HG02870 (cell line): ENCODE results near the gene SCD5.

Experiments used
- ATAC-seq: cut with Tn5 transposase; IDR thresholded peaks from one replicate; pipeline ENCODE4 v1.9.1; 2021; ENCODE audit warnings: mild to moderate bottlenecking, moderate library complexity; ENCODE audit not compliant: unreplicated experiment

SCD5 gene

GRCh38 chr4:82737354-82737753 is 61.2 kb downstream of the SCD5 start:
- no peak for ATAC-seq

GRCh38 chr4:82733636-82734035 is 65.0 kb downstream of the SCD5 start:
- no peak for ATAC-seq

GRCh38 chr4:82728301-82728700 is 70.3 kb downstream of the SCD5 start:
- no peak for ATAC-seq

GRCh38 chr4:82726596-82726995 is 72.0 kb downstream of the SCD5 start:
- no peak for ATAC-seq

- peak; percentile 66 for ATAC-seq
Measured at GRCh38 chr4:82721819-82722423, 76.7 kb downstream of the SCD5 start.

- no peak for ATAC-seq
Measured at GRCh38 chr4:82718162-82718940, 80.2 kb downstream of the SCD5 start.

GRCh38 chr4:82715731-82716617 is 82.6 kb downstream of the SCD5 start:
- ATAC-seq, result no peak

- ATAC-seq, result no peak
Measured at GRCh38 chr4:82713856-82714255, 84.7 kb downstream of the SCD5 start.

- no peak for ATAC-seq
Measured at GRCh38 chr4:82712561-82712960, 86.0 kb downstream of the SCD5 start.

GRCh38 chr4:82711158-82711785 is 87.3 kb downstream of the SCD5 start:
- ATAC-seq, result no peak

GRCh38 chr4:82710197-82710929 is 88.2 kb downstream of the SCD5 start:
- no peak for ATAC-seq

- no peak for ATAC-seq
Measured at GRCh38 chr4:82708982-82709381, 89.6 kb downstream of the SCD5 start.

GRCh38 chr4:82706349-82707000 is 92.1 kb downstream of the SCD5 start:
- ATAC-seq, result no peak

- no peak for ATAC-seq
Measured at GRCh38 chr4:82705928-82706300, 92.7 kb downstream of the SCD5 start.

- ATAC-seq, result no peak
Measured at GRCh38 chr4:82705169-82705927, 93.2 kb downstream of the SCD5 start.

GRCh38 chr4:82704156-82704555 is 94.4 kb downstream of the SCD5 start:
- no peak for ATAC-seq

GRCh38 chr4:82698412-82698811 is 100.2 kb downstream of the SCD5 start:
- no peak for ATAC-seq

- no peak for ATAC-seq
Measured at GRCh38 chr4:82697561-82697960, 101.0 kb downstream of the SCD5 start.

- no peak for ATAC-seq
Measured at GRCh38 chr4:82696117-82696860, 102.3 kb downstream of the SCD5 start.
